ENCODE data around the gene C1R.

The C1R gene

DNA sequence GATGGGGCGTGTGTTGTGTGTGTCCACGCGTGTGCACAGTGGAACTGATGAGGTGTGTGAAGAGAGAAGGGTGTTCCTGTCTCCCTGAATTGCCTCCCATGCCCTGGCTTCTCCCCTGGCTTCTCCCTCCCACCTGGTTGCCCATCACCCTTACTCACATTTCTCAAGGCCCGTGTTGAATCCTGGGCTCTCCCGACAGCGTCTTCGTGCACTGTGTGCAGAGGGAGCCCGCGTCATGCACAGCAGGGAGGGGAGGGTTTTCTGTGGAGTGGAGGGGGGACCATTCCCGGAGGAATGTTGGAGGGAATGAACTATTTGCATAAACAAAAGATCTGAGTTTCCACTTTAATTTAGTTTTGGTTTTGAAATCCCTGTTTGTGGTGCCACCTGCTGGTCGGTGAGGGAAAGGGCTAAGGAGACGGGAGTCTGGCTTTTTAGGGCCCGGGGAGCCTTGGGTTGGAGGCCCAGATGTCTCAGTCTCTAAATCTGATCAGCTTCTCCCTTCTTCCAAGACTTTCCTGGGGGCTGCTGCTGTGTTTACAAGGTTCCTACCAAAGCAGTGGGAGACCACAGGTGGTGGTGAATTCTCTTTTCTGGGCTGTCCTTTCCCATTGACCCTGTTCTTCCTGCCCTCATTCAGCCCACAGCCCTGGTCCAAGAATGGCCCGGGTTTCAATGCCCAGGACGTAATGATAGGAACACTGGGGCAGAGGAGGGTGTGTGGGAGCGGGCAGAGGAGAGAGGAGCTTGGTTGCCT is at the start of gene C1R:
Gene C1R (minus strand): TSS at position 217 of the 757 bp plus-strand sequence. CDS start 57 bp downstream, at position 160.
- FAIRE-seq: no peak

GRCh38 chr12:7141351-7142005 is 49.2 kb upstream of the C1R start:
- DNase-seq (ENCODE audit: low spot score) (no peak), FAIRE-seq (no peak)

More for the DNA sequence above, at the start of gene C1R:
- peak; percentile 14 for DNase-seq (ENCODE audit: low spot score)

DNA sequence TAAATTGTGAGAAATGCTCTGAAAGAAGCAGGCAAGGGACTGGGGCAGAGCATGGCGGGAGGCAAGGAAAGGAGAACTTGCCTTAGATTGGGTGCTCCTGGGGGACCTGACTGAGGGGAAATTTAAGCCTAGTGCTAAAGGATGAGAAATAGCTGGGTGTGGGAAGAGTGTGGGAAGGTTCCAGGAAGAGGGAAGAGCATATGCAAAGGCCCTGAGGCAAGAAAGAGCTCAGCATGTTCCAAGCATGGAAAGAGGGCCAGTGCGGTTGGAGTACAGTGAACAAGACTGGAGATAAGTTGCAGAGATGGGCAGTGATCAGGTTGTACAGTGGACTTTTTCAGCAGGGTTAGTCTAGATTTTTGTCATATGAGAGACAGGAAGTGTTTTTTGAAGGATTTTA is 47.0 kb upstream of the C1R start:
- FAIRE-seq (no peak), DNase-seq (ENCODE audit: low spot score) (no peak)

- DNase-seq (ENCODE audit: low spot score) (no peak), FAIRE-seq (no peak)
These were observed 45.7 kb upstream of the C1R start for GRCh38 chr12:7137908-7138307.

- DNase-seq (ENCODE audit: low spot score) (no peak), FAIRE-seq (no peak)
These were observed 44.4 kb upstream of the C1R start for GRCh38 chr12:7136676-7137075.

- no peak for FAIRE-seq
- DNase-seq (ENCODE audit: low spot score): no peak
These were observed 43.8 kb upstream of the C1R start for GRCh38 chr12:7136071-7136470.

DNA sequence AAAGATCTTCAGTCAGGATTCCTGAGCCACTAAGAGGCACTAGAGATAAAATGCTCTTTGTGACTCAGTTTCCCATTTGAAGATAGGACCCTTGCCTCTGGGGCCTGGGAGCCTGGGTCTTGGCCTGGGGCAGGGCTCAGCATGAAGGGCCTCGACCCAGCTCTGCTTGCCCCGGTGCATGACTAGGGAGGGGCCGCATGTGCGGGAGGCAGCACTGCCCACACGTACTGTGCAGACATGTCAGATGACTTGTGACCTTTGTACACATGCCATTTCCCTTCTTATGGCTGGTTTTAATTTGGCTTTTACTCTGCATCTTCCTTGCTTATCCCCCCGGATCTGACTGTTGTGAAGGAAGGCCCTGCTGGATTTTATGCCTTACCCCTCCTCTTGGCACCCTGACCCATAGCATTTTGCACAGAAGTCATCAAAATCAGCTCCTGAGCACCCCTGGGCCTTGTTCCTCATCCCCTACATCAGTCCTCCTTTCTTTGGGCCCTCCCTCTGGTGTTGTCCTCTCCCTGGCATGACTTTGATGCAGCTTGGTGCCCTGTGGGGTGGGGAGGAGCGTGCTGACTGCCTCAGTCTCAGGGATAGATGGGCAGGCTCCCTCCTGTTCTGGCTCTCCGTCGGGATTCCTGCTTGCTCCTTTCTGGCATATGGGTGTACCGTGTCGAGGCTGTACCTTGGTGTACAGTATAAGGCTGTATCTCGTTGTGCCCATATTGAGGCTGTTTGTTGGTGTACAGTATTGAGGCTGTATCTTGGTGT is 42.3 kb upstream of the C1R start:
- no peak for FAIRE-seq

GRCh38 chr12:7131502-7131866 is 39.2 kb upstream of the C1R start:
- DNase-seq (ENCODE audit: low spot score) (no peak), FAIRE-seq (no peak)

More for the DNA sequence above, 42.3 kb upstream of the C1R start:
- DNase-seq (ENCODE audit: low spot score): no peak

- FAIRE-seq: no peak
- no peak for DNase-seq (ENCODE audit: low spot score)
These were observed 38.7 kb upstream of the C1R start for GRCh38 chr12:7130701-7131501.

DNA sequence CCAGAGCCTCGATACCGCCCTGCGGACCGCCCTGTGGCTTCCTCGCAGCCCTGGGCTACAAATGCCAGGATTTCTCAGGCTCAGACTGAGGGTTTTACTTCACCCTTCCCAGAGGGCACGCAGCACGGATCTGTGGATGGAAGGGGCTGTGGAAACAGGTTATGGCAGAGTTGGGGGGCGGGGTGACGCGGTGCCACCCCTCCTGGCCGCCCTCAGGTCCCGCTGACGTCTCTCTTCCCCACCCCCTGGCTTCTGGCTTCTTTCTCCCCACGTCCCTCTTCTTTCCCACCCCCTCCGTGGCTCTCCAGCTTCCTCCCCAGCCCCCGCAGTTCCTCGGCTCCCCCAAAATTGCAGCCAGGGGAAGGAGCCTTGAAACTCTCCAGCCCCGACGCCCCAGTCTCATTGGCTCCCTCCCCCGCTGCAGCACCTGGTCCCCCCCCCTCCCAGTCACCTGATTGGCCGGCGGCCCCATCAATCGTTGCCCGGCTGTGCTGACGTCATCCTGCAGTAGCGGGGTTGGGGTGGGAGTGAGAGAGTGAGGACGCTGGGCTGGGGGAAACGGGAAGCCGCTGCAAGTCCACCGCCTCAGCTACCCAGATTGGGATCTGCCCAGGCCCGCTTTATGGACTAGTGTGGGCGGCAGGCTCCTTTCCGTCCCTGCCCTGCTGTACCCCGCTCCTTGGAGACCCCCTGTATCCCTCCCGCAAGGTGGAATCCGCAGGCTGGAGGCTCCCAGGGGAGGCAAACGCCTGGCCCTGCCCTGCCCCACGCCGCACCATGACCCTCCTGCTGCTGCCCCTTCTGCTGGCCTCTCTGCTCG is 37.8 kb upstream of the C1R start, which contains the start of gene CLSTN3:
Gene CLSTN3 (plus strand): TSS at position 500 of the 820 bp plus-strand sequence. CDS start 278 bp downstream, at position 778.
- DNase-seq (ENCODE audit: low spot score) (no peak), FAIRE-seq (no peak)

- no peak for DNase-seq (ENCODE audit: low spot score)
- no peak for FAIRE-seq
These were observed 37.1 kb upstream of the C1R start for GRCh38 chr12:7129287-7129871.

- no peak for FAIRE-seq
- no peak for DNase-seq (ENCODE audit: low spot score)
These were observed 36.5 kb upstream of the C1R start, which contains the start of gene RBP5 for GRCh38 chr12:7128681-7129286. Gene RBP5 (minus strand): TSS chr12:7128889. CDS start chr12:7128775, 114 bp downstream.

GRCh38 chr12:7127916-7128626 is 35.8 kb upstream of the C1R start:
- FAIRE-seq: no peak
- DNase-seq (ENCODE audit: low spot score): no peak

DNA sequence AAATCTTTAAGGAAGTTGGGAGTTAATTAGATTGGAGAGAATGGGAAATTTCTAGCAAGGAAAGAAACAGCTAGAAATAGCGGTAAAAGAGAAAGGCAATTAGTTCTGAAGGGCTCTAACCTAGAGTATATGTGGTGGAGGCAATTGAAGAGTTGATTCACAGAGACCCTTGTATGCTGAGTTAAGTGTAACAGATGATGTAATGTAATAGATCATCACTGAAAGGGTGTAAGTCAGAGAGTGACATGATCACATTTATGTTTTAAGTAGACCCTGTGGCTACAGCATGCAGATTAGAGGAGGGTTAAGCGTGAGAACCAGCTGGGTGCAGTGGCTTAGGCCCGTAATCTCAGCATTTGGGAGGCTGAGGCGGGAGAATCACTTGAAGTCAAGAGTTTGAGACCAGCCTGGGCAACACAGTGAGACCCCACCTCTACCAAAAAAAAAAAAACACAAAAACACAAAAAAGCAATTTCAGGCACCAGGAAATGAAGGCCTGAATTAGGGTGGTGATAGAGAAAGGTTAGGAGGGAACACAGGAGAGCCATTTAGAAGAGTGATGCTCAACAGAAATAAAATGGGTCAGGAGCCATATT is 33.5 kb upstream of the C1R start:
- no peak for FAIRE-seq
- no peak for DNase-seq (ENCODE audit: low spot score)

DNA sequence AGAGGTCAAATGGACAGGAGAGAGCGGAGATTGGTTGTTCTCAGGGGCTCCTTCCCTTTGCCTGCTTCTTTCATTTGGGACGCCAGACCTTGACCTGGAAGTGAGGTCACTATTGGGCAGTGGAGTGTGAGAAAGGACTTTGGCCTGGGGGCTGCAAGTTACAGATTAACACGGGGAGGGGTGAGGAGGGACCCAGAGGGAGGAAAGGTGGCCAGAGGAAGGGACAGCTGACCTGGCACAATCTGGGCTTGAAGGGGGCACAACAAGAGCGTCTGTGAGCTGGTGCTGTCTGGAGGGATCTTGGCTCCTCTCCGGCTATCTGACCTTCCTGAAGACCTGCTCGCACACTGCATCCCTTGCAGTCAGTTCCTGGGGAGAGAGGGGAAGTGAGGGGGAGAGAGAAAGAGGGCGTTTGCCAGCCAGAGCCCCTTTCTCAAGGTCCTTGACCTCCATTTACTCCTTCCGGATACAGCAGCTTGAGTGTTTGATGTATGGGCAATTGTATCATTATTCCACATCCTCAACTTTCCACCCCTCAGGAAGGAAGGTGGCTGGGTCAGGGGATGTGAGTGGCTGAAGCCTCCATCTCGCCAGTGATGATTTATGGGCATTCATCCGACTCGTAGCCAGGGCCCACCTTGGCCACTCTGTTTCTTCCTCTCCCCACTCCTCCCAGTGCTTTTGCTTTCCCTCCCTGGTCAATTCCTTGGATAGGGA is 31.7 kb upstream of the C1R start:
- no peak for FAIRE-seq
- no peak for DNase-seq (ENCODE audit: low spot score)

DNA sequence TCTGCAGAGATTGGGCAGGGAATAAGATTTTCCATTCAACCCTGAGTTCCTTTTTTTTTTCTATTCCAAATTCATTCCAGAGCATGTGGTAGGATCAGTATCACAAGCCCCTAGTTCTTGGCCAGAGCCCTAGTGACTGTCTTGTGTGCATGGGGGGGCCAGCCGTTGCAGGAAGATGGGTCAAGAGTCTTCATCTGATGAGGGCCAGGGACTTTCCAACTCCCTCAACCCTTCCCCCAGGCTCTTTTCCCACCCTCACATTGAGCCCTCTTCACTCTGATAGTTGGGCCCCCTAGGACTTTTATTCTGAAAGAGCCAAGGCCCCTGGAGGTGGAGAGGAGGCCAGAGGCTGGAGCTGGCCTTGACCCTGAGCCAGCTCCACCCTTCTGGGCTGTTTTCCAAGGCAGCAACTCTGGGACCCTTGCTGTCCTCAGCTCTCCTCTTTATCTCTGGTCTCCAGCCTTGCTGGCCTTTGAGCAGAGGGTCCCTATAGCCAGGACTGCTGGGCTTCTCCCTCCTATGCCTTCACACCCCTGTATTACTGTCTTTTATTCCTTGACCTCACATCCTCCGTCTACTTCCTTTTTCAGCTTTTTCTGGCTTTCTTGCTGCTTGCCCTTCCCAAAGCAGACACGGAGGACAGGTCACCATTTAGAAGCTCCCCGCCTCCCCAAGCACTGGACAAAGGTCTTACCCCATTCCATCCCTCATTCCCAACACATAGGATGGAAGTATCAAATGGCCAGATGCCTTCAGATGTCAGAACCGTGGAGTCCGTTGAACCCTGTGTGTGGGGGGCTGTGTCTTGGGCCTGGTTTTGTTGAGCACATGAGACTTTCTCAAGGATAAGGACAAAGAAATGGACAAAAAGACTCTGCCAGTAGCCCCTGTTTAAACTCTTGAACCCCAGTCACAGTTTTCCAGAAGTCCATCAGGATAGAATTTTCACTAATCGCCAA is 30.8 kb upstream of the C1R start:
- FAIRE-seq: no peak
- no peak for DNase-seq (ENCODE audit: low spot score)

DNA sequence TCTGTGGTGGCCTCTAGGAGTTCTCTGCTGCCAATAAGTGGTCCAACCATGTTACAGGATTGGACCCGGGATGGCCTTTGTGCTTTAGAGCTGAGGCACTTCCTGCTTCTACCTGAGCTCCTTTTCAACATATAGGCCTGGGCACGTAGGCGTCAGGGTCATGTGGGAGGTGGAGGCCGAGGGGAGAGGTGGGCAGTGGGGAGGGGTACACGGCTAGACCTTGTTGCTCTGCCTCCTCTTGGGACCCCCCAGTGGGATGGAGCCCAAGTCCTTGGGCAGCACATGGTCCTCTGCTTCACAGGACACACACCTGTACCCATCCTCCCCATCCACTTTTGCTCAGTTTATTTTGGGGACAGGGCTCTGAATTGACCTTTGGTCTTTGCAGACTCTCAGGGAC is 29.1 kb upstream of the C1R start:
- FAIRE-seq (no peak), DNase-seq (ENCODE audit: low spot score) (no peak)
